T-helper 2 cell treated with Interferon-gamma antibody and Interleukin-4, amounts not matched to agents 5 μg/mL and 100 μg/mL, for 36 hours (primary cell): ENCODE measurements around the gene NUDCD3.

Experiments
- DNase-seq: peaks from one replicate; pipeline ENCODE4 v3.0.0; 2021; ENCODE audit warnings: low spot score
- H3K27ac Mint-ChIP-seq: one replicate; pipeline ENCODE4 v1.8.0; 2021; ENCODE audit warnings: mild to moderate bottlenecking, mixed read lengths
- H3K27me3 Mint-ChIP-seq: one replicate; pipeline ENCODE4 v1.8.0; 2021; ENCODE audit warnings: low read depth, mixed read lengths
- H3K36me3 Mint-ChIP-seq: one replicate; pipeline ENCODE4 v1.8.0; 2021; ENCODE audit warnings: low read depth, mixed read lengths
- H3K4me1 Mint-ChIP-seq: one replicate; pipeline ENCODE4 v1.8.0; 2021; ENCODE audit warnings: low read depth, mixed read lengths
- H3K4me3 Mint-ChIP-seq: one replicate; pipeline ENCODE4 v1.8.0; 2022; ENCODE audit warnings: mild to moderate bottlenecking, moderate library complexity, mixed read lengths
- H3K9me3 Mint-ChIP-seq: one replicate; pipeline ENCODE4 v1.8.0; 2021; ENCODE audit warnings: mixed read lengths

Gene NUDCD3

GRCh38 chr7:44465490-44465889, 25.0 kb downstream of the NUDCD3 start:
- Mint-ChIP-seq H3K9me3 (no peaks in the 10 kb centered on the region), H3K4me1 (peaks cover 42% of the 10 kb centered on the region), H3K4me3 (no peak overlapping the region), H3K27ac (no peak overlapping the region), H3K36me3 (peaks cover 37% of the 10 kb centered on the region), H3K27me3 (no peaks in the 10 kb centered on the region)
- no peak for DNase-seq

DNA sequence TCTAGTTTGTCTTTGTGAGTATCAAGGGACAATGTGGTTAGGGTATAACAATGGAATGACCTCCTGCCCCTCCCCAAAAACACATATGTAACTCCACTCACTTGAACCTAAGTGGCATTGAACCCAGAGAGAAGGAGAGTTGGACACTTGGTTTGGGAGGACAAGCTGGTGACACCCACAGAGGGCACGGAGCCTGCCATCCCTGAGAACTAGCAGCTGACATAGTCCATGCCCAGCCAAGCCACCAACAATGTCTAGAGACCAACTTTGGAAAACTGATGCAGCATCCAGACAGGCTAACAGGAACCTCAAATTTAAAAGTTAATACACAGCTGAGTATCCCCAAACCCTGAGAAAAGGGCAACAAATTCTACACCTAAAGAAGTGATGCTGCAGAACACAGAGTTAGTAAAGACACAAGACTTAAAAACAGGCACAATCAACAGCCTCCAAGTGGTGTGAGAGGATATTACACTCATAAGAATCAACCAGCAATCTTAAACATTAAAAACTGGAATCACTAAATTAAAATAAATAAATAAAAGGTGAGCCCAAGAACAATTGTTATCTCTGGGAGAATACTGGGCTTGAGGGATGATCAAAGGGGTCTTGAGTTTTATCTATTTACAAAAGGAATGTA, 27.2 kb downstream of the NUDCD3 start:
- Mint-ChIP-seq H3K9me3 (no peaks in the 10 kb centered on the region), H3K27me3 (no peaks in the 10 kb centered on the region), H3K4me1 (peaks cover 48% of the 10 kb centered on the region), H3K36me3 (peaks cover 38% of the 10 kb centered on the region), H3K27ac (peak overlapping the region; percentile 60), H3K4me3 (no peak overlapping the region)
- DNase-seq: no peak

- peaks cover 53% of the 10 kb centered on the region for H3K4me1 Mint-ChIP-seq
- no peaks in the 10 kb centered on the region for H3K27me3 Mint-ChIP-seq
- peaks cover 39% of the 10 kb centered on the region for H3K36me3 Mint-ChIP-seq
- H3K4me3 Mint-ChIP-seq: peak overlapping the region; percentile 78
- H3K27ac Mint-ChIP-seq: peak overlapping the region; percentile 79
- peak; percentile 59 for DNase-seq
- no peaks in the 10 kb centered on the region for H3K9me3 Mint-ChIP-seq
Measured at GRCh38 chr7:44461387-44461786, 29.1 kb downstream of the NUDCD3 start.

- no peaks in the 10 kb centered on the region for H3K9me3 Mint-ChIP-seq
- peak; percentile 69 for DNase-seq
- H3K36me3 Mint-ChIP-seq: peaks cover 45% of the 10 kb centered on the region
- H3K4me3 Mint-ChIP-seq: peak overlapping the region; percentile 78
- peaks cover 57% of the 10 kb centered on the region for H3K4me1 Mint-ChIP-seq
- no peaks in the 10 kb centered on the region for H3K27me3 Mint-ChIP-seq
- H3K27ac Mint-ChIP-seq: peak overlapping the region; percentile 89
Measured at GRCh38 chr7:44460325-44460724, 30.1 kb downstream of the NUDCD3 start.

DNA sequence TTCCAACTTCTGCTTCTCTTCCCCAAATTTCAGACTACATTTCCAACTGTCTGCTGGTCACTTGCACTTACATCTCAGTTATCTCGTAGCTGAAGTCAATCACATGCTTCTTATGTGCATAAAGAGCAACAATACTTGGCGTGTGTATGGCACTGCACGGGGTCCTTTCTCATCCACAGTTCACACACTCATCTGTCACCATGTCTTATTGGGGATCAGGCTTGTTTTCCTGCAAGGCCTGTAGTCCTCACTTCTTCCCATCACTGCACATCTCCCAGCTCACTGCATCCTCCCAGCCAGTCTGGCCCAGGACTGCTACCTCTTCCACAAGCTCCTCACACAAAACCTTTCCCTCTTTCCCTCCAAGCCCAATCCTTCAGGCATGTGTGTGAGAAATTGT, 35.3 kb downstream of the NUDCD3 start:
- no peak overlapping the region for H3K4me3 Mint-ChIP-seq
- H3K4me1 Mint-ChIP-seq: peaks cover 46% of the 10 kb centered on the region
- H3K27ac Mint-ChIP-seq: peak overlapping the region; percentile 5
- H3K27me3 Mint-ChIP-seq: no peaks in the 10 kb centered on the region
- no peak for DNase-seq
- H3K9me3 Mint-ChIP-seq: no peaks in the 10 kb centered on the region
- H3K36me3 Mint-ChIP-seq: peaks cover 45% of the 10 kb centered on the region

DNA sequence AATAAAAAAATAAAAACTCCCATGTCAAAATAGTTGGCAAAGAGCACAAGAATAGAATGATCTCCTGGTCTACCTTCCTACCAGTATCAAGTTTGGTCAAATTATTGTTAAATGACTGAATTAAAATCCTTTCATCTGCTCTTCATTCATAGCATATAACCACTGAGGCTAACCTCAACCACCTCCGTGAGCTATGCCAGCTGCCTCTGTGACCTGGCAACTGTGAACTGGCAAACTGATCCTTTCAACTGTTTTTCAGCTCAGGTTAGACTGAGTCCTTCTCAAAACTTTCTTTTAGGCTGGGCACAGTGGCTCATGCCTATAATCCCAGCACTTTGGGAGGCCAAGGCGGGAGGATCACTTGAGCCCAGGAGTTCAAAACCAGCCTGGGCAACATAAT, 36.1 kb downstream of the NUDCD3 start:
- Mint-ChIP-seq H3K36me3 (peaks cover 41% of the 10 kb centered on the region), H3K4me3 (no peak overlapping the region), H3K27me3 (no peaks in the 10 kb centered on the region), H3K27ac (no peak overlapping the region), H3K9me3 (no peaks in the 10 kb centered on the region), H3K4me1 (peaks cover 42% of the 10 kb centered on the region)
- DNase-seq: no peak

- Mint-ChIP-seq H3K27ac (no peak overlapping the region), H3K9me3 (no peaks in the 10 kb centered on the region), H3K27me3 (no peaks in the 10 kb centered on the region), H3K36me3 (peaks cover 50% of the 10 kb centered on the region), H3K4me1 (peaks cover 36% of the 10 kb centered on the region), H3K4me3 (no peak overlapping the region)
- DNase-seq: no peak
Measured at GRCh38 chr7:44451123-44451522, 39.3 kb downstream of the NUDCD3 start.

DNA sequence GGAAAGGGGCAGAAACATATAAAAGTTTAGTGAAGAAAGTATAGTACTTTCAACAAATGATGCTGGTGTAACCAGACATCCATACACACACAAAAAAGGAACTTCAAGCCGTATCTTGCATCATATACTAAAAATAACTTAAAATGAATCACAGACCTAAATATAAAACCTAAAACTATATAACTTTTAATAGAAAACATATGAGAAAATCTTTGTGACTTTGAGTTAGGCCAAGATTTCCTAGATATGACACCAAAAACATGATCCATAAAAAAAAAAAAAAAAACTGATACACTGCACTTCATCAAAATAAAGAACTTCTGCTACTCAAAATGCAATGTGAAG, 40.9 kb downstream of the NUDCD3 start:
- Mint-ChIP-seq H3K9me3 (peaks cover 3% of the 10 kb centered on the region), H3K27me3 (no peaks in the 10 kb centered on the region), H3K27ac (peak overlapping the region; percentile 37), H3K4me3 (peak overlapping the region; percentile 1), H3K4me1 (peaks cover 26% of the 10 kb centered on the region), H3K36me3 (peaks cover 56% of the 10 kb centered on the region)
- DNase-seq: no peak

- DNase-seq: no peak
- peaks cover 55% of the 10 kb centered on the region for H3K36me3 Mint-ChIP-seq
- H3K4me3 Mint-ChIP-seq: peak overlapping the region; percentile 1
- peaks cover 3% of the 10 kb centered on the region for H3K9me3 Mint-ChIP-seq
- peak overlapping the region; percentile 37 for H3K27ac Mint-ChIP-seq
- H3K4me1 Mint-ChIP-seq: peaks cover 23% of the 10 kb centered on the region
- H3K27me3 Mint-ChIP-seq: no peaks in the 10 kb centered on the region
Measured at GRCh38 chr7:44448922-44449583, 41.4 kb downstream of the NUDCD3 start.

- Mint-ChIP-seq H3K9me3 (peaks cover 3% of the 10 kb centered on the region), H3K4me1 (peaks cover 23% of the 10 kb centered on the region), H3K27me3 (no peaks in the 10 kb centered on the region), H3K36me3 (peaks cover 55% of the 10 kb centered on the region), H3K27ac (no peak overlapping the region), H3K4me3 (no peak overlapping the region)
- no peak for DNase-seq
Measured at GRCh38 chr7:44447874-44448425, 42.5 kb downstream of the NUDCD3 start.

DNA sequence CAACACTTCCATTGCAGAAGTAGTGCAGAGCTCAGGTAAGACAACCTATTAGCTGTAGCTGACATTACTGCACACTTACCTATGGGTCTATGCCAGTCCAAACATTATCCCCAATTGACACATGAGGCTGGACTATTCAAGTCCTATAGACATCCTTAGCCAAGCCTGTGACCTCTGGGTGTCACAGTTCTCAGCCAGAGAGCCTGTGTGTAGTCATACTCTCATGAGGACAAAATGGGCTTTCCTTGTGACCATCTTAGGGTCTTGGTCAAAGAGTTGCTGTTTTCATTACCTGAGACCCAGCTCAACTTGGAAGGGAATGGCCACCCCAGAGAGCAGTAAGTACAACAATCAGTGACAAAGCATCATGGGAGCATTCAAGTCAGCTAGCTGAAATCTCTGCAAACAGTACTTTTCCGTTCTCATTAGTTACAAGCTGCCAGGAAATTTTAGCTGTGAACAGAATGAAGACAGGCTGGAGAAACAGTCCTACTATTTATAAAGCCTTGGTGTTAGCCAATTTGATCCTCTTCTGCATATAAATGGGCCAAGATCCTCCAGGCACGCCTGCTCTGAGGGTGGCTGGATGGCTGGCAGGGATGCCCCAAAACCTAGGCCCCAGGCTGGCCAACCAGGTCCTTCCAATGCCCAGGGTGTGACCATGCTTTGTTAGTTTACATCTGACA, 44.3 kb downstream of the NUDCD3 start:
- Mint-ChIP-seq H3K4me1 (peaks cover 17% of the 10 kb centered on the region), H3K4me3 (no peak overlapping the region)

DNA sequence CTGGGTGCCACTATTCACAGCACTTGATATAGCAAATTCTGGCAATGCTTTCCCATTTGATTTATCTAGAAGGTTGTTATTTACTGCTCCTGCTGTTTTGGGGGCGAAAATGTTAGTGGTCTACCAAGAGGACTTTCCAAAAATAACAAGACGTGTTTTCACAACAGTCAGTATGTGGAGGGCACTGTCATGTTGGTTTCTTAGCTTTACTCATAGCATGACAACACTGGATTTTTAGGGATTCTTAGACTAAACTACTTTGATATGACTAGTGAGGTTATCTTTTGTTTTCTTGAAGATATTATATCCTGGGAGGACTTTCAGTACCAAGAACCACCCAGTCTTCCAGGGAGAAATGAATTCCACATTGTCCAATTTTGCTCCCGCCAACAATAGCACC, 49.4 kb downstream of the NUDCD3 start:
- DNase-seq: no peak
- peaks cover 34% of the 10 kb centered on the region for H3K36me3 Mint-ChIP-seq
- H3K4me1 Mint-ChIP-seq: peaks cover 17% of the 10 kb centered on the region
- H3K4me3 Mint-ChIP-seq: no peak overlapping the region
- no peak overlapping the region for H3K27ac Mint-ChIP-seq
- H3K27me3 Mint-ChIP-seq: no peaks in the 10 kb centered on the region
- H3K9me3 Mint-ChIP-seq: peaks cover 3% of the 10 kb centered on the region

More for the DNA sequence above, 44.3 kb downstream of the NUDCD3 start:
- Mint-ChIP-seq H3K9me3 (peaks cover 3% of the 10 kb centered on the region), H3K27me3 (no peaks in the 10 kb centered on the region), H3K27ac (no peak overlapping the region), H3K36me3 (peaks cover 51% of the 10 kb centered on the region)
- no peak for DNase-seq

DNA sequence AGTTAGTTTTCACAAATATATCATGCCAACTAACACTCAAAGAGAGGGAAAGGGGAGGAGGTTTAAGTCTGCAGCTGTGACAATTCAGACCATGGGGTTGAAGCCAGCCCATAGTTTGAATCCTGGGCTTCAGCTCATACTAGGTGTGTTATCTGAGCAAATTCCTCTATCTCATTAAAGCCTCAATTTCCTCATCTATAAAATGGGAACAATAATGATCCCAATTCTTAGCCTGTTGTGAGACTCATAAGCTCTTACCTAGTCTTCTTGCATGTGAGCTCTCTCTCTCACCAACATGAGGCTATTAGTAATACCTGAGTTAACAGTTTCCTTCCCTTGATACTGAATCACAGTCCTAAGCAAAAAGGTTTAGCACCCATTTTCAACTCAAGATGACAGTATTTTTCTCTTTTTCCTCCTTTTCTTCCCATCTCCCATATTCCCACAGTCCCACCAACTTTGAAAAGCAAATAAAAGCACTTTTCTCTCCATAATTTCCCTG, 49.8 kb downstream of the NUDCD3 start:
- Mint-ChIP-seq H3K9me3 (peaks cover 3% of the 10 kb centered on the region), H3K36me3 (peaks cover 30% of the 10 kb centered on the region), H3K4me1 (peaks cover 19% of the 10 kb centered on the region), H3K27me3 (no peaks in the 10 kb centered on the region), H3K4me3 (no peak overlapping the region), H3K27ac (no peak overlapping the region)
- DNase-seq: no peak

DNA sequence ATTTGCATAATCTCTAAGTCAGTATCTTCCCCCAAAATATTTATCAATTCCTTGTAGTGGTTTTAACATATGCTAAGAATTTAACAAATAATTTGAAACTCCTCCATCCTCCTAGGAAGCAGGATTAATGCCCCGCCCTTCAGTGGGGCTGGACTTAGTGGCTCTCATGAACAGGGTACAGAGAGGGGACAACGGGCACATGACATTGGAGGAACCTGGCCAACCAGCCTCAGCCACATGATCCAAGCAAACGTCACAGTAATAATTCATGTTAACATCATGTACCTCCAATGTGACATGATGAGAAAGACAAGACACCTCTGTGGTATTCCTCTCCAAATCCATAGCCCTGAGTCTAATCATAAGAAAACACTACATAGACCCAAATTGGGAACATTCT, 50.5 kb downstream of the NUDCD3 start:
- Mint-ChIP-seq H3K27ac (no peak overlapping the region), H3K9me3 (no peaks in the 10 kb centered on the region), H3K27me3 (no peaks in the 10 kb centered on the region), H3K4me3 (no peak overlapping the region), H3K36me3 (peaks cover 23% of the 10 kb centered on the region), H3K4me1 (peaks cover 25% of the 10 kb centered on the region)
- DNase-seq: no peak
